Stimulated activated CD4-positive, alpha-beta T cell treated with anti-CD3 and anti-CD28 coated beads, Interleukin-2, amount 100 ng/mL, for 24 hours (primary cell): ENCODE results near the gene NRXN2.

Source experiments
- DNase-seq, 2 donors: peaks; one replicate each; pipeline ENCODE4 v3.0.0-alpha.2; 2020

NRXN2 gene

GRCh38 chr11:64560139-64560771, 162.7 kb downstream of the NRXN2 start:
- no peak for DNase-seq

- no peak for DNase-seq
Observed at GRCh38 chr11:64559351-64560138, 163.5 kb downstream of the NRXN2 start.

GRCh38 chr11:64558869-64559268, 164.1 kb downstream of the NRXN2 start:
- DNase-seq = no peak

- DNase-seq = no peak
Observed at GRCh38 chr11:64558065-64558745, 164.8 kb downstream of the NRXN2 start.

GRCh38 chr11:64556721-64557250, 166.2 kb downstream of the NRXN2 start:
- no peak for DNase-seq
